HG02981 (cell line): ENCODE results near the gene ZNRF3.
"Not testable (repeated sequence)": the region's sequence is repeated elsewhere in the genome, so short reads cannot be mapped to it uniquely, and the experiment has no call there.

Source experiments
- ATAC-seq: cut with Tn5 transposase; IDR thresholded peaks from one replicate; pipeline ENCODE4 v1.9.1; 2021; ENCODE audit warnings: mild to moderate bottlenecking, moderate library complexity; ENCODE audit not compliant: unreplicated experiment

Gene ZNRF3

GRCh38 chr22:29080106-29080975 lies 197.0 kb downstream of the ZNRF3 start:
- no peak for ATAC-seq

DNA sequence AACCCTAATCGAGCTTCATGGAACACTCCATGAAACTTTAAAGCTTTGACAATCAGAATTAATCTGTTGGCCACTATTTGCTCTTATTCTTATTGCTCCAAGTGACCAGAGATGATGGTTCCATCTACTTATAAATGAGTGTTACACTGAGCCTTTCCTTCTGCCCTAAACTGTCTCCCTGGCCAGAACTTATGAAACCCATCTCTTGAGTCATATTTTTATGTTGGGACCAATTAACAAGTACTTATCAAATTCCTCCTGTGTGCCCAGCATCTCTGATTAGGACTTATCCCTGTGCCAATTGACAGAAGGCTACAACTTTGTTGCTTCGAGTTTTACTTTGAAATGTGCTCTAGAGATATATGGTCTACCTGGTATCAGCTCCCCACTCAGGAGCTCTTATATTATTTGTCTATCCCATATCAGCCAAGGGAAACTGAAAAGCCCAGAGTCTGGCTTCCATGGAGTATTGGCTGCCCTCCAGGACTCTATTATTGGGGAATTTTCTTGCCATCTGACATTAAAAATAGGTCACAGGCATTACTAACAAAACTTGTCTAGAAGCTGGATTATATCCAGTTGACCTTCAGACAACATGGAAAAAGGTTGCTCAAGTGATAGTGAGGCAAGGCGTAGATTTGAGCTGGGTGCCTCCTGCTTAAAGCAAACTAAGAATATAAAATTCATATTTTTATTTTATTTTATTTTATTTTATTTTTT lies 198.3 kb downstream of the ZNRF3 start:
- no peak for ATAC-seq

DNA sequence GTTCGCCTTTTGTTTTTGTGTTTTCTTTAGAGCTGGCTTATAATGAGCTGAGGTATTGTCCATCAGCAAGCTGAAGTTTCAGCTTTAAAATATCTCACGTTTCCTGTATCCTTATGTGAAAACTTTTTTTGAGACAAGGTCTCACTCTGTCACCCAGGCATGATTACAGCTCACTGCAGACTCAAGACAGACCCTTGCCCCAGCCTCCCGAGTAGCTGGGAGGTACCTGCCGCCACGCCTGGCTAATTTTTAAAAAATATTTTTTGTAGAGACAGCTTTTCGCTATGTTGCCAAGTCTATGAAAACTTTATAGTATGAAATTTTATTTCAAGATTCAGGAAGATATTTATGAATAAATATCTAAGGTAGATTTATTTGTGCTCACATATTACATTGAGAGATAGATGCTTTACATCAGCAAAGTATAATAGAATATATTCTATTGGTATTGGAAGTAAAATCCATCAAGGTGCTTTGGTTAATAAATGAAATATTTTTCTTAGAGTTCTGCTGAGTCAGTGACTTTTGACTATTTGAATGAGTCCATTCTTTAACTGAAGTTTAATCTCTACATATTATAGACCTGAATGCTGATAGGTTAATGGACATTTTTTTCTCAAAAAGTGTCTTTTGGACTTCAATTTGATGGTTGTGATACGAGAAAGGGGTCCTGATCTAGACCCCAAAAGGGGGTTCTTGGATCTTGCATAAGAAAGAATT lies 199.6 kb downstream of the ZNRF3 start:
- ATAC-seq: no peak

DNA sequence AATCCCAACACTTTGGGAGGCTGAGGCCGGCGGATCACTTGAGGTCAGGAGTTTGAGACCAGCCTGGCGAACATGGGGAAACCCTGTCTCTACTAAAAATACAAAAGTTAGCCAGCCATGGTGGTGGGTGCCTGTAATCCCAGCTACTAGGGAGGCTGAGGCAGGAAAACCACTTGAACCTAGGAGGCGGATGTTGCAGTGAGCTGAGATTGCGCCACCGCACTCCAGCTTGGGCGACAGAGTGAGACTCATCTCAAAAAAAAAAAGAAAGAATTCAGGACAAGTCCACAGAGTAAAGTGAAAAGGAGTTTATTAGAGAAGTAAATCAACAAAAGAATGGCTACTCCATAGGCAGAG lies 200.2 kb downstream of the ZNRF3 start:
- ATAC-seq: not testable (repeated sequence)

- ATAC-seq: no peak
Observed at GRCh38 chr22:29083933-29084591, 200.7 kb downstream of the ZNRF3 start.

- no peak for ATAC-seq
Observed at GRCh38 chr22:29087012-29087411, 203.6 kb downstream of the ZNRF3 start.

DNA sequence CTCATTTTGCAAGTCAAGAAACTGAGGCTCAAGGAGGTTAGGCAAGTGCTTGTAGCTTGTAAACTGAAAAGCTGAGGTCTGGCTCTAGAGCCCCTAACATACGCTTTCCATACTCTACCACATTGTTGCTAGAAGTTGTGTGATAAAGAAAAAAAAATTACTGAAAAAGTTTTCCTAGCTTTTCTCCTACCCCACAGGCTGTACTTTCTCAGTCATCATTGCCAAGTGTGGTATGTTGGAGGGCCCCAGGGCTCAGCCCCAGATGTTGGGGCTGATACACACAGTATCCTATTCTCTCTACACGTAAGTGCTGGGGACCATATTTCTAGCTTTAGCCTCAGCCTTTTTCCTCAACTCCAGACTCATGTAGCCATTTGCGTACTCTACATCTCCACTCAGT lies 205.4 kb downstream of the ZNRF3 start:
- no peak for ATAC-seq

- no peak for ATAC-seq
Observed at GRCh38 chr22:29089507-29089906, 206.1 kb downstream of the ZNRF3 start.

GRCh38 chr22:29090039-29090438 lies 206.7 kb downstream of the ZNRF3 start:
- no peak for ATAC-seq

DNA sequence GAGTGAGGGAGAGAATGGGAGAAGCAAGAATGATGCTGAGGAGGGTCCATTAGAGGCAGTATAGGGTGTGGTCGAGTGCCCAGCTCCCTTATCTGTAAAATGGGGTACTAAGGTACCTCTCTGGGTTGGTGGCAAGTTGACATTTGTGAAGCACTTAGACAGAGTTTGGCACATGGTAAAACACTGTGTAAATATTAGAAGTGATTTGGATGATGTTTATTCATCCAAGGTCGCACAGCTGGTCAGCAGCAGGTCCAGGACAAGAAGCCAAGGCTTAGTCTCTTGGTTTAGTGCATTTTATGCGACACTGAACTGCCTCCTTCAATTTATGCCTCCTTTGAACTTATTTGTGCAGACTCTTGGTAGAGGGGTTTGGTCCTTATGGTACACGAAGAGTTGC lies 208.9 kb downstream of the ZNRF3 start:
- ATAC-seq: no peak

DNA sequence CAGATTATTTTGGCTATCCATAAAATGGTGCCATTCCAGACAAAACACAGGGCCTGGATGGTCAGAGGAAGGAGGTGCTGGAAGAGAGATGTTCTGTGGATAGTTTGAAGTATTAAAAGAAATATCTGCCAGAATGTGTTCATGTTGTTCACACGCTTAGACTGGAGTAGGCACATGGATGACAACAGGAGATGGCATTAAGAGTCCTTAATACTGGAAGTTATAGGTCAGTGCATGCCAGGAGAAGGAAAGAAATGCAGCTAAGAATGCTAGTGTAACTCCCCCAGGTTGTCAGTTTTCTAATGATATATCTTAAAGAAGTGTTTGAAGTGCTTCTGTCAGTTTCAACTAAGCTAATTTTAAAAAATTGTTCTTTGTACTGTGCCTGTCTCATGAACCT lies 209.7 kb downstream of the ZNRF3 start:
- ATAC-seq: no peak

- ATAC-seq: no peak
Observed at GRCh38 chr22:29093501-29094300, 210.3 kb downstream of the ZNRF3 start.

DNA sequence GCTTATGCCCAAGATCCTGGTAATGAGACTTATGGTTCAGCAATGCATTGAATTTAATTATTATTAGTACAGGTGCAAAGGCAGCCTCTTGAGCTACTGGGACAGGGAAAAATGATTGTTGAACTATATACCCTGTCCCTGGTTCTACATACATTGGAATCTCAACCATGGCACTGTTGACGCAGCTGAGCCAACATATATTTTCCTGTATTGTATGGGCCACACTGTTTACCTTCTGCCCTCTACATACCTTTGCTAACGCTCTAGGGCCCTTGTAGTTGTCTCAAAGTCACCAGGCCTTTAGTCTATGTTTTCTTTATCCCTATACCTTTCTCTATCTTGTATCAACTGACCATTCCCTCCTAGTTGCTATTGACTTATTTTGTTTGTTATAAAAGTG lies 212.1 kb downstream of the ZNRF3 start:
- no peak for ATAC-seq

GRCh38 chr22:29096736-29097669 lies 213.6 kb downstream of the ZNRF3 start:
- no peak for ATAC-seq

DNA sequence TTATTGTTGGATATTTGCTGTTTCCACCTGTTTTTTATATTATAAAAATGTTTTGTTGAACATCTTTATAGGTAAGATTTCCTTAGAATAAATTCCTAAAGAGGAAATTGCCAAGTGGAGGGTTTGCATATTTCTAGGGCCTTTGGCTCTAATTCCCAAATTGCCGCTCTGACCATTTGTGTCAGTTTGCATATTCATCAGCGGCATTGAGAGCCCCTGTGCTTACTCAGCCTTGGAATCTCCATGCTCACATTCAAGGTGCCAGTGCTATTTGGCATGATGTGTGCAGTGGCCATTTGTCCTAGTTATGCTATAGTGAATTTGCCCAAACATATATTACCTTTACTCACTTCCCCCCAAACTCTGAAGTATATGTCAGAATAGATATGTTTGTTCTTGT lies 214.9 kb downstream of the ZNRF3 start:
- no peak for ATAC-seq

DNA sequence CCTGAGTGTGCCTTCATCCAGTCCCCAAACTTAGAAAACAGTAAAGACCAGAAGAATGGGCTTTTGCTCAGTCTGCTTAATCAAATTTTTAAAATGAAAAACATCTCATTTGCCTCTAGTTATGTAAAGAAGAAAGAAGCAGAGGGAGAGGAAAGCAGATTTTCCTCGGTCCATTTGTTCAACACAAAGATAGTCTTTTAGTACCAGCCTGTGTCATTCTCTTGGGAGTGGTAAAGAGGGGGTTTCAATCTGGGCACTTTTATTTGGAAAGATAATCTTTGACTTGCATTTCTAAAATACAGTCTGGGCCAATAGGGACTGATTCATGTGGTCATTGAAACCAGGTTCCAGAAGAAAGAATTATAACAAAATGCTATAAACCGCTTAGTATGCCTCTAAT lies 218.9 kb downstream of the ZNRF3 start:
- no peak for ATAC-seq

DNA sequence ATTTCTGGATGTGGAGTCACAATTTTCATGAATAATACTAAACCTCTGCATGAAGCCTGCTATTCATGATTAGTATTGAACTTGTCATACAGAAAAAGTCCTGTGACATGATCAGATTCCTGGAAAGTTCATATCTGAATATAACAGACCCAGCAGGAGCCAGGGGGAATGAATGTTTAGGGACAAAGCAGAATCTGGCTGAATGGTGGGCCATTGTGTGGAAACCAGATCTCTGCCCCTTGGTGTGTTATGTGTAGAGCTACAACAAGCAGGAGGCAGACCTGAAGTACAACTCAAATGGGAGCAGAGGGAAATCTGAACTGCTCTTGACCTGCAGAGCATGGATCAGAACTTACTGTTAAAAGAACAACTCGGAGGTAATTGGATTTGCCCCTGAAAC lies 219.7 kb downstream of the ZNRF3 start:
- ATAC-seq: no peak

DNA sequence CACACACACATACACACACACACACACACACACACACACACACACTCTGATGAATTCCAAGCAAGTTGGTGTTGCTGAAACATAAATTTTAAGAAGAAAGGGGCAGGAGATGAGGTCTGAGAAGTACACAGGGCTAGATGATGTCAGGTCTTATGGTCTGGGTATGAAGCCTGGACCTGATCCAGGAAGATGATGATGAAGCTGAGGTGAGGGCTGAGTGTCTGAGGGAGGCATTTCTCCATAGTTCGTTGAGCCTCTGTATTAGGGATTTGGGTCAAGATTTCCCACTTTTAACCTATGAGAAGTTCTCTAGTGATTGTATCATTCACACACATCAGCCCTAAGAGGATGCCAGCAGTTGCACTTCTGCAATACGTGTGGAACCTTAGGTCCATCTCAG lies 222.1 kb downstream of the ZNRF3 start:
- ATAC-seq: no peak

GRCh38 chr22:29106839-29107238 lies 223.5 kb downstream of the ZNRF3 start:
- ATAC-seq: no peak
